ENCODE measurements around the gene NAV2.

Gene NAV2

GRCh38 chr11:20047769-20048154 lies 335.1 kb downstream of the NAV2 start:
- no peak overlapping the region for H3K4me3 ChIP-seq (ENCODE audit: low read length)
- no peak for TF ChIP-seq CTCF (conservative IDR thresholded peaks at IDR 0.05; ENCODE audit: low read length)
- DNase-seq (ENCODE audit: low read depth) = no peak

GRCh38 chr11:20048246-20048645 lies 335.6 kb downstream of the NAV2 start:
- DNase-seq (ENCODE audit: low read depth) = peak; percentile 38
- TF ChIP-seq CTCF (conservative IDR thresholded peaks at IDR 0.05; ENCODE audit: low read length) = no peak
- no peak overlapping the region for H3K4me3 ChIP-seq (ENCODE audit: low read length)

GRCh38 chr11:20048707-20049106 lies 336.1 kb downstream of the NAV2 start:
- H3K4me3 ChIP-seq (ENCODE audit: low read length) = no peak overlapping the region
- no peak for DNase-seq (ENCODE audit: low read depth)
- TF ChIP-seq CTCF (conservative IDR thresholded peaks at IDR 0.05; ENCODE audit: low read length) = no peak

GRCh38 chr11:20049231-20049630 lies 336.6 kb downstream of the NAV2 start:
- no peak for TF ChIP-seq CTCF (conservative IDR thresholded peaks at IDR 0.05; ENCODE audit: low read length)

GRCh38 chr11:20050048-20050447 lies 337.4 kb downstream of the NAV2 start:
- no peak overlapping the region for H3K4me3 ChIP-seq (ENCODE audit: low read length)
- no peak for DNase-seq (ENCODE audit: low read depth)
- no peak for TF ChIP-seq CTCF (conservative IDR thresholded peaks at IDR 0.05; ENCODE audit: low read length)

More at GRCh38 chr11:20049231-20049630, 336.6 kb downstream of the NAV2 start:
- no peak overlapping the region for H3K4me3 ChIP-seq (ENCODE audit: low read length)
- peak; percentile 23 for DNase-seq (ENCODE audit: low read depth)

GRCh38 chr11:20050551-20051333 lies 338.1 kb downstream of the NAV2 start:
- no peak for DNase-seq (ENCODE audit: low read depth)
- TF ChIP-seq CTCF (conservative IDR thresholded peaks at IDR 0.05; ENCODE audit: low read length) = no peak
- no peak overlapping the region for H3K4me3 ChIP-seq (ENCODE audit: low read length)
